Fibroblast of pulmonary artery (primary cell): ENCODE measurements around the gene IDE.
"Not testable (repeated sequence)": the region's sequence is repeated elsewhere in the genome, so short reads cannot be mapped to it uniquely, and the experiment has no call there.

Experiments
- DNase-seq: peaks from one replicate; pipeline ENCODE4 v3.0.0-alpha.2; 2010; ENCODE audit warnings: low read depth
- H3K4me3 ChIP-seq: replicated peaks from 2 replicates; pipeline ENCODE4 v1.5.1; 2011; ENCODE audit warnings: low read depth, mild to moderate bottlenecking, control low read depth, low read length, moderate library complexity
- TF ChIP-seq, protein P1 (sequence below): IDR thresholded peaks from 2 replicates; pipeline ENCODE4 v1.5.1; 2011; ENCODE audit warnings: mild to moderate bottlenecking, control low read depth, low read length, inconsistent platforms; ENCODE audit errors: missing control alignments

The IDE gene

DNA sequence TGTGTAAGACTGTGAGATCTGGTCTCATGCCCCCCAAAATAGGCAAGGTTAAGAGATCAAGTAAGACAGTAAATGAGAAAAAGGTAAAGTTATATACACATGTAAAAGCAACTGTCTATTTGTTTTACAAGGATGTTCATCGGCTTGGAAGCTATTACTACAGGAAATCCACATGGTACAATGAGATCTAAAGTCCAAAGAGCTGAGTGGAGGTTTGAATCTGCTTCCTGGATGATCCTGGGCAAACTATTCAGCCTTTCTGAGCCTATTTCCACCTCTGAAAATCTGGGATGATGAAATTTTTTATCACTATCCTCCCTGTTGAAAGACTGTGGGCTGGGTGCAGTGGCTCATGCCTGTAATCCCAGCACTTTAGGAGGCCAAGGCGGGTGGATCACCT, 123.0 kb downstream of the IDE start:
- TF ChIP-seq, protein P1, sequence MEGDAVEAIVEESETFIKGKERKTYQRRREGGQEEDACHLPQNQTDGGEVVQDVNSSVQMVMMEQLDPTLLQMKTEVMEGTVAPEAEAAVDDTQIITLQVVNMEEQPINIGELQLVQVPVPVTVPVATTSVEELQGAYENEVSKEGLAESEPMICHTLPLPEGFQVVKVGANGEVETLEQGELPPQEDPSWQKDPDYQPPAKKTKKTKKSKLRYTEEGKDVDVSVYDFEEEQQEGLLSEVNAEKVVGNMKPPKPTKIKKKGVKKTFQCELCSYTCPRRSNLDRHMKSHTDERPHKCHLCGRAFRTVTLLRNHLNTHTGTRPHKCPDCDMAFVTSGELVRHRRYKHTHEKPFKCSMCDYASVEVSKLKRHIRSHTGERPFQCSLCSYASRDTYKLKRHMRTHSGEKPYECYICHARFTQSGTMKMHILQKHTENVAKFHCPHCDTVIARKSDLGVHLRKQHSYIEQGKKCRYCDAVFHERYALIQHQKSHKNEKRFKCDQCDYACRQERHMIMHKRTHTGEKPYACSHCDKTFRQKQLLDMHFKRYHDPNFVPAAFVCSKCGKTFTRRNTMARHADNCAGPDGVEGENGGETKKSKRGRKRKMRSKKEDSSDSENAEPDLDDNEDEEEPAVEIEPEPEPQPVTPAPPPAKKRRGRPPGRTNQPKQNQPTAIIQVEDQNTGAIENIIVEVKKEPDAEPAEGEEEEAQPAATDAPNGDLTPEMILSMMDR: no peak
- no peak for DNase-seq
- H3K4me3 ChIP-seq: no peak overlapping the region

DNA sequence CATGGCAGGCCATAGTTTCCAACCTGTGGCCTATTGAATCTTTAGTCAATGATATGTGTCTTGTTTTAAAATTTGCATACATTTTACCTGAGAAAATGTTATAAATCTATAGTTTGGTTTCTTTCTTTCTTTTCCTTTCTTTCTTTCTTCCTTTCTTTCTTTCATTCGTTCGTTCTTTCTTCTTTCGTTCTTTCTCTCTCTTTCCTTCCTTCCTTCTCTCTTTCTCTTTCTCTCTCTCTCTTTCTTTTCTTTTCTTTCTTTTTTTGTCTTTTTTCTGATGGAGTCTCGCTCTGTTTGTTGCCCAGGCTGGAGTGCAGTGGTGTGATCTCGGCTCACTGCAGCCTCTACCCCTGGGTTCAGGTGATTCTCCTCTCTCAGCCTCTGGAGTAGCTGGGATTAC, 133.3 kb downstream of the IDE start:
- TF ChIP-seq, protein P1: no peak
- no peak for DNase-seq
- no peak overlapping the region for H3K4me3 ChIP-seq

DNA sequence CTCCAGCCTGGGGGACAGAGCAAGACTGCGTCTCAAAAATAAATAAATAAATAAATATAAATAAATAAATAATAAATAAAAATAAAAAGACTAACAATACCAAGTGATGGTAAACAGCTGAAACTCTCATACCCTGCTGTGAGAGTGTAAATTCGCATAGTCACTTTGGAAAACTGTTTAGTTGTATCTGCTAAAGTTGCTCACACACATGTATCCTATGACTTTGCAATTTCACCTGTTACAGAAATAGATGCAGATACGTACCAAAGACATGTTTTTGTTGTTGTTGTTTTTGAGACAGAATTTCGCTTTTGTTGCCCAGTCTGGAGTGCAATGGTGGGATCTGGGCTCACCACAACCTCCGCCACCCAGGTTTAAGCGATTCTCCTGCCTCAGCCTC, 135.7 kb downstream of the IDE start:
- DNase-seq: no peak
- TF ChIP-seq, protein P1: no peak
- H3K4me3 ChIP-seq: no peak overlapping the region

DNA sequence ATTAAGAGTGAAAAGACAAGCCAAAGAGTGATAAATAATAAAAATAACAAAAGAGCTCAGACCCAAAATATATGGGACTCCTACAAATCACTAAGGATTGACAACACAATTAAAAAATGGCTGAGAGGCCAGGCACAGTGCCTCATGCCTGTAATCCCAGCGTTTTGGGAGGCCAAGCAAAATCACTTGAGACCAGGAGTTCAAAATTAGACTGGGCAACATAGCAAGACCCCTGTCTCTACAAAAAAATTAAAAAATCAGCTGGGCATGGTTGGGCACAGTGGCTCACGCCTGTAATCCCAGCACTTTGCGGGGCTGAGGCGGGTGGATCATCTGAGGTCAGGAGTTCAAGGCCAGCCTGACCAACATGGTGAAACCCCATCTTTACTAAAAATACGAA, 137.3 kb downstream of the IDE start:
- DNase-seq: no peak

DNA sequence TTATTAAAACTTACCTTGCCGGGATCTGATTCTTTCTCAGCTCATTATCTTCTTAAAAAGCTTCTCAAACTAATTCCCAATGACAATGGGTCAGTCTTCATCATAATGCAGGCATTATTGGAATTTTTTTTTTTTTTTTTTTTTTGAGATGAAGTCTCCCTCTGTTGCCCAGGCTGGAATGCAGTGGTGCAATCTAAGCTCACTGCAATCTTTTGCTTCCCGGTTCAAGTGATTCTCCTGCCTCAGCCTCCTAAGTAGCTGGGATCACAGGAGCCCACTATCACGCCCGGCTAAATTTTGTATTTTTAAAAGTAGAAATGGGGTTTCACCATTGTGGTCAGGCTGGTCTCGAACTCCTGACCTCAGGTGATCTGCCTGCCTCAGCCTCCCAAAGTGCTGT, 137.8 kb downstream of the IDE start:
- peak; percentile 3 for DNase-seq
- H3K4me3 ChIP-seq: not testable (repeated sequence)

More for the DNA sequence above, 137.3 kb downstream of the IDE start:
- TF ChIP-seq, protein P1: no peak
- H3K4me3 ChIP-seq: no peak overlapping the region

DNA sequence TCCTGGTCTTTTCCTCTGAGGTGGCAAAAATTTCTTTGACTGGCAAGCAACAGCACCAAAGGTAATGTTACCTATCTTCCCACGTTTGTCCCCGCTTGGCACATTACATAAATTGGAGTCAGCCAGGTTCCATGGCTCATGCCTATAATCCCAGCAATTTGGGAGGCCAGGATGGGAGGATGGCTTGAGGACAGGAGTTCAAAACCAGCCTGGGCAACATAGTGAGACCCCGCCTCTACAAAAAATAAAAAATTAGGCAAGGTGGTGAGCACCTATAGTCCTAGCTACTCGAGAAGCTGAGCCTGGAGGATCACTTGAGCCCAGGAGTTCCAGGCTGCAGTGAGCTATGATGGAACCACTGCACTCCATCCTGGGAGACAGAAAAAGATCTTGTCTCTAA, 139.5 kb downstream of the IDE start:
- H3K4me3 ChIP-seq: no peak overlapping the region
- no peak for DNase-seq
- TF ChIP-seq, protein P1: no peak

DNA sequence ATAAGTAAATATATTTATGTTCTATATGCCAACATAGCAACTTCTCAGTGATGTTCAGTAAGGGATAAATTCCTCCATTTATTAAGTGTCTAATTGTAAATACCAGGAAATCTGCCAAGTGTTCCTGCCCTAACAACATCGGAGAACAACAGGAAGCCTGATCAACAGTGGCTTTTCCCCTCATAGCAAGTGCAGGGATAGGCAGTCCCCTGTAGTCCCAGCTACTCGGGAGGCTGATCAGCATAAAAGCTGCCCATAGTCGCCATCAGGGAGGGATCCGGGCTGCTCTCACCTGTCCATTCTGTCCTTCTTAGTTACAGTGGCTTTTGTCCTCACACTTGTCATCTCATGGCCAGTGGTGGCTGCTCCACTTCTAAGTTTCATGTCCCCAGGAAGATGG, 141.3 kb downstream of the IDE start:
- no peak overlapping the region for H3K4me3 ChIP-seq
- no peak for DNase-seq
- TF ChIP-seq, protein P1: no peak

DNA sequence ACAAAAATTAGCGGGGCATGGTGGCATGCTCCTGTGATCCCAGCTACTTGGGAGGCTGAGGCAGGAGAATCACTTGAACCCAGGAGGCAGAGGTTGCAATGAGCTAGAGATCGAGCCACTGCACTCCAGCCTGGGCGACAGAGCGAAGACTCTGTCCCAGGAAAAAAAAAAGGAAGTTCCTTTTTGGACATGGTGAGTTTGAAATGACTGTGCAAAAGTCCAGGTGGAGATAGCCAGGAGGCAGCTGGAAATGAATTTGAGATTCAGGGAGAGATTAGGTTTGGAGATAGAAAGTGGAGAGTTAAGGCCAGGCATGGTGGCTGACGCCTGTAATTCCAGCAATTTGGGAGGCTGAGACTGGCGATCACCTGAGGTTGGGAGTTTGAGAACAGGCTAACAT, 143.8 kb downstream of the IDE start:
- DNase-seq: no peak
- H3K4me3 ChIP-seq: no peak overlapping the region
- TF ChIP-seq, protein P1: no peak
